Uterus (tissue), 4 donors: ENCODE results near the gene PARD3. TPM values are rescaled to one million over a fixed set of nuclear protein-coding genes. Genes with fewer than 3 reads are reported as not detected.

Experiments
- DNase-seq, 2 donors: peaks; one replicate each; pipeline ENCODE4 v3.0.0-alpha.2; 2019 to 2020
- H3K27ac ChIP-seq, 2 donors: fragments of 200-600 bp; sonication (generic); 1 replicate in 1 of 2; 2 replicates in 1 of 2; pipeline ENCODE4 v1.5.1; 2016 to 2018
- H3K27me3 ChIP-seq, 2 donors: fragments of 200-600 bp; sonication (generic); one replicate each; pipeline ENCODE4 v1.5.1; 2018 to 2019; ENCODE audit warnings: control low read depth in 1 of 2
- H3K36me3 ChIP-seq, 2 donors: fragments of 200-600 bp; sonication (generic); one replicate each; pipeline ENCODE4 v1.5.1; 2019; ENCODE audit warnings: control low read depth in 1 of 2
- H3K4me1 ChIP-seq, 2 donors: fragments of 200-600 bp; sonication (generic); one replicate each; pipeline ENCODE4 v1.5.1; 2018 to 2019; ENCODE audit warnings: control low read depth in 1 of 2
- H3K4me3 ChIP-seq, 2 donors: fragments of 200-600 bp; sonication (generic); 1 replicate in 1 of 2; 2 replicates in 1 of 2; pipeline ENCODE4 v1.5.1; 2018 to 2019; ENCODE audit warnings: mild to moderate bottlenecking in 1 of 2
- H3K9me3 ChIP-seq, 2 donors: fragments of 200-600 bp; sonication (generic); one replicate each; pipeline ENCODE4 v1.5.1; 2019; ENCODE audit warnings: control low read depth in 1 of 2
- CTCF ChIP-seq, 4 experiments: fragments of 200-600 bp in 2 of 4; fragments of 450-650 bp in 2 of 4; sonication (generic) in 2 of 4; IDR thresholded peaks; one replicate each; pipeline ENCODE4 v1.5.1; 2016 to 2019; ENCODE audit warnings: antibody characterized with exemption in 4 of 4, mild to moderate bottlenecking in 2 of 4, moderate library complexity in 1 of 4
- POLR2A ChIP-seq, 2 donors: fragments of 450-650 bp; IDR thresholded peaks; one replicate each; pipeline ENCODE4 v1.6.1; 2016; ENCODE audit warnings: antibody characterized with exemption in 2 of 2, mild to moderate bottlenecking in 1 of 2, moderate library complexity in 1 of 2
- intact Hi-C: fragments of 100-400 bp; cut with DNase I; formaldehyde crosslinking; loops from one replicate; pipeline ENCODE4 v1.15.1; 2023; ENCODE audit warnings: low total_unique reads
- total RNA-seq, 4 donors: library from RNA; depleted of rRNA in 3 of 4; stranded (reverse); fragments of >200 nt in 3 of 4; gene quantifications; one replicate each; pipeline versions ENCODE4 v1.1.0 to v1.2.4, GENCODE V29; 2014 to 2023
- donor health status: DM: yes; HTN: yes; CAD: no.

Gene PARD3
- total RNA-seq, 4 donors from 2014 or later = 42.1 to 96.1 (median 51.5) TPM

GRCh38 chr10:34580643-34581042 lies 234.5 kb downstream of the PARD3 start:
- Histone ChIP-seq H3K4me1 (peaks cover 0 to 3% of the 10 kb centered on the region in 2 donors), H3K36me3 (no peaks in the 10 kb centered on the region), H3K4me3 (no peak overlapping the region), H3K9me3 (no peaks in the 10 kb centered on the region), H3K27ac (no peak overlapping the region), H3K27me3 (no peaks in the 10 kb centered on the region)
- intact Hi-C loops = no loop called here
- TF ChIP-seq POLR2A (IDR thresholded peaks at IDR 0.05) (no peak), CTCF (IDR thresholded peaks at IDR 0.05) (no peak)
- no peak for DNase-seq

GRCh38 chr10:34580214-34580613 lies 234.9 kb downstream of the PARD3 start:
- Histone ChIP-seq H3K4me3 (no peak overlapping the region), H3K27ac (no peak overlapping the region), H3K36me3 (no peaks in the 10 kb centered on the region), H3K9me3 (no peaks in the 10 kb centered on the region), H3K4me1 (peaks cover 0 to 3% of the 10 kb centered on the region in 2 donors), H3K27me3 (no peaks in the 10 kb centered on the region)
- no peak for DNase-seq
- intact Hi-C loops = no loop called here
- TF ChIP-seq CTCF (IDR thresholded peaks at IDR 0.05) (no peak), POLR2A (IDR thresholded peaks at IDR 0.05) (no peak)

- Histone ChIP-seq H3K4me3 (no peak overlapping the region), H3K4me1 (peaks cover 0 to 3% of the 10 kb centered on the region in 2 donors), H3K9me3 (no peaks in the 10 kb centered on the region), H3K36me3 (no peaks in the 10 kb centered on the region), H3K27ac (no peak overlapping the region), H3K27me3 (no peaks in the 10 kb centered on the region)
- intact Hi-C loops = no loop called here
- no peak for DNase-seq
- TF ChIP-seq CTCF (IDR thresholded peaks at IDR 0.05) = no peak
- no peak for TF ChIP-seq POLR2A (IDR thresholded peaks at IDR 0.05)
These were observed 236.6 kb downstream of the PARD3 start for GRCh38 chr10:34578468-34578867.

GRCh38 chr10:34576797-34577196 lies 238.3 kb downstream of the PARD3 start:
- H3K27me3 ChIP-seq = no peaks in the 10 kb centered on the region
- intact Hi-C loops = no loop called here
- H3K36me3 ChIP-seq = no peaks in the 10 kb centered on the region
- H3K9me3 ChIP-seq = no peaks in the 10 kb centered on the region
- no peak overlapping the region for H3K4me3 ChIP-seq
- no peaks in the 10 kb centered on the region for H3K4me1 ChIP-seq
- H3K27ac ChIP-seq = no peak overlapping the region
- TF ChIP-seq POLR2A (IDR thresholded peaks at IDR 0.05) = no peak
- TF ChIP-seq CTCF (IDR thresholded peaks at IDR 0.05) = no peak
- no peak for DNase-seq

- DNase-seq = no peak
- no peaks in the 10 kb centered on the region for H3K36me3 ChIP-seq
- intact Hi-C loops = no loop called here
- H3K27me3 ChIP-seq = no peaks in the 10 kb centered on the region
- TF ChIP-seq POLR2A (IDR thresholded peaks at IDR 0.05) (no peak), CTCF (IDR thresholded peaks at IDR 0.05) (no peak)
- H3K27ac ChIP-seq = no peak overlapping the region
- no peaks in the 10 kb centered on the region for H3K4me1 ChIP-seq
- no peak overlapping the region for H3K4me3 ChIP-seq
- no peaks in the 10 kb centered on the region for H3K9me3 ChIP-seq
These were observed 239.2 kb downstream of the PARD3 start for GRCh38 chr10:34575882-34576281.
